DND-41 (cell line): Measurements from ENCODE around the gene TBC1D2B.
"Not testable (repeated sequence)": the region's sequence is repeated elsewhere in the genome, so short reads cannot be mapped to it uniquely, and the experiment has no call there.

Experiments used
- ATAC-seq: fragments of 200-7000 bp; cut with Tn5 transposase; 3 replicates; pipeline ENCODE4 v1.9.1; 2021; ENCODE audit warnings: low read depth; ENCODE audit not compliant: insufficient read depth
- DNase-seq: peaks from one replicate; pipeline ENCODE4 v3.0.0-alpha.2; 2020
- H2AFZ ChIP-seq: 2 replicates; pipeline ENCODE4 v1.6.0; 2012; ENCODE audit warnings: low read depth, low read length
- H3K27ac ChIP-seq: 2 replicates; pipeline ENCODE4 v1.5.1; 2012; ENCODE audit warnings: low read length, inconsistent platforms
- H3K27me3 ChIP-seq: fragments of 200-600 bp; sonication (generic); 2 replicates; pipeline ENCODE4 v1.6.0; 2012; ENCODE audit warnings: low read length, mild to moderate bottlenecking, inconsistent platforms; ENCODE audit not compliant: insufficient read depth, poor library complexity
- H3K36me3 ChIP-seq: 2 replicates; pipeline ENCODE4 v1.5.1; 2012; ENCODE audit warnings: low read length, inconsistent platforms; ENCODE audit not compliant: insufficient read depth
- H3K4me1 ChIP-seq: 2 replicates; pipeline ENCODE4 v1.5.1; 2012; ENCODE audit warnings: mild to moderate bottlenecking, low read length; ENCODE audit not compliant: insufficient read depth
- H3K4me2 ChIP-seq: 2 replicates; pipeline ENCODE4 v1.6.0; 2012; ENCODE audit warnings: mild to moderate bottlenecking, moderate library complexity, low read length, inconsistent platforms; ENCODE audit not compliant: insufficient read depth
- H3K4me3 ChIP-seq, 2 experiments: fragments of 200-600 bp in 1 of 2; shearing (Covaris generic) in 1 of 2; 2 replicates each; pipeline ENCODE4 v1.5.1; 2012 to 2016; ENCODE audit warnings: inconsistent platforms in 2 of 2, low read length in 2 of 2, mild to moderate bottlenecking in 2 of 2, low read depth in 1 of 2, moderate library complexity in 1 of 2
- H3K79me2 ChIP-seq: 2 replicates; pipeline ENCODE4 v1.6.0; 2012; ENCODE audit warnings: low read length, inconsistent platforms; ENCODE audit not compliant: insufficient read depth
- H3K9ac ChIP-seq: 2 replicates; pipeline ENCODE4 v1.6.0; 2012; ENCODE audit warnings: low read depth, mild to moderate bottlenecking, inconsistent platforms, low read length, moderate library complexity
- H3K9me3 ChIP-seq: 2 replicates; pipeline ENCODE4 v1.5.1; 2012; ENCODE audit warnings: low read length, moderate library complexity, mild to moderate bottlenecking, inconsistent platforms; ENCODE audit not compliant: insufficient read depth, severe bottlenecking
- H4K20me1 ChIP-seq: 2 replicates; pipeline ENCODE4 v1.6.0; 2012; ENCODE audit warnings: low read length; ENCODE audit not compliant: insufficient read depth
- TF ChIP-seq, protein P1 (sequence below): IDR thresholded peaks from 2 replicates; pipeline ENCODE4 v1.5.1; 2012; ENCODE audit warnings: borderline replicate concordance, low read length, moderate library complexity, mild to moderate bottlenecking; ENCODE audit not compliant: poor library complexity, severe bottlenecking; ENCODE audit errors: extremely low read depth

TBC1D2B gene

GRCh38 chr15:77996713-77997171 lies 80.8 kb downstream of the TBC1D2B start:
- H3K9me3 ChIP-seq, H3K27ac ChIP-seq, H3K4me1 ChIP-seq, H2AFZ ChIP-seq, DNase-seq, H3K4me3 ChIP-seq, H3K27me3 ChIP-seq, H3K4me2 ChIP-seq, H3K79me2 ChIP-seq, H4K20me1 ChIP-seq, ATAC-seq, H3K9ac ChIP-seq: not testable (repeated sequence)
- H3K36me3 ChIP-seq, result peaks cover 42% of the 10 kb centered on the region

DNA sequence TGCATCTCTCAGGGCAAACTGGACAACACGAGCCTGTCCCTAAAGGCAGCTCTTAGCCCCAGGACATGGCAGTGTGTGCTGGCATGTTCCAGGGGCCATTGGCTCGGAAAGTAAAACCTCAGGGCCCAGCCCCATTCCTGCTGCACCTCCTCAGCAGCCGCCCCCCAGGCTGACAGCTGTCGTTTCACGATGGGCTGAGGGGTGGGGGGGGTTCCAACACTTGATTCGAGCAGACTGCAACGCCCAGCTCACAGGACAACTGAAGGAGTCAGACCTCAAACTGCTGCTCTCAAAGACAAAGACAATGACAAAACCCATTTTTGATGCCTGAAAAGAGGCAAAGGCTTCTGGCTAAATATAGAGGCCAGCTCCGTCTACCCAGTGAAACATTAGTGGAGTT lies 81.3 kb downstream of the TBC1D2B start:
- not testable (repeated sequence) for H3K9me3 ChIP-seq, H3K27me3 ChIP-seq, H3K27ac ChIP-seq, DNase-seq, H3K79me2 ChIP-seq, H3K9ac ChIP-seq, H3K4me1 ChIP-seq, H3K4me3 ChIP-seq, ATAC-seq, H2AFZ ChIP-seq, H4K20me1 ChIP-seq, H3K4me2 ChIP-seq
- H3K36me3 ChIP-seq, result peaks cover 37% of the 10 kb centered on the region

DNA sequence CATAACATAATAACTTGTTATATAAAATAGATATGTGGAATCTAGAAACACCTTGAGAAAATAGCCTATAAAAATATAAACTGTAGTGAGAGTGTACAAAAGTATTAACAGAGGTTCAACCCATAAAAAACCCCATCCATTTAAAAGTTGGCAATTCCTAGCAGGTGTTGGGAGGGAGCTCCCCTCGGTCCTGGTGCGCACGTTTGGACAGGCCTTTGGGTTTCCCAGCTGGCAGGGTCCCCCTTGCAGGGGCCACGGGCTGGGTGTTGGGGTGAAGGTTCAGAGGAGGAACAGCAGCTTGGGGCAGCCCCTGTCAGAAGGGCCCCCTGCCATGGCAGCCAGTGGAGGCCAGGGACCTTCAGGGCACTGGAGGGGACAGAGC lies 82.0 kb downstream of the TBC1D2B start:
- H3K4me1 ChIP-seq, ATAC-seq, H4K20me1 ChIP-seq, H3K27ac ChIP-seq, H3K27me3 ChIP-seq, DNase-seq, H3K9me3 ChIP-seq, H3K4me3 ChIP-seq, H3K79me2 ChIP-seq, H3K4me2 ChIP-seq, H2AFZ ChIP-seq, H3K9ac ChIP-seq: not testable (repeated sequence)
- peaks cover 30% of the 10 kb centered on the region for H3K36me3 ChIP-seq

DNA sequence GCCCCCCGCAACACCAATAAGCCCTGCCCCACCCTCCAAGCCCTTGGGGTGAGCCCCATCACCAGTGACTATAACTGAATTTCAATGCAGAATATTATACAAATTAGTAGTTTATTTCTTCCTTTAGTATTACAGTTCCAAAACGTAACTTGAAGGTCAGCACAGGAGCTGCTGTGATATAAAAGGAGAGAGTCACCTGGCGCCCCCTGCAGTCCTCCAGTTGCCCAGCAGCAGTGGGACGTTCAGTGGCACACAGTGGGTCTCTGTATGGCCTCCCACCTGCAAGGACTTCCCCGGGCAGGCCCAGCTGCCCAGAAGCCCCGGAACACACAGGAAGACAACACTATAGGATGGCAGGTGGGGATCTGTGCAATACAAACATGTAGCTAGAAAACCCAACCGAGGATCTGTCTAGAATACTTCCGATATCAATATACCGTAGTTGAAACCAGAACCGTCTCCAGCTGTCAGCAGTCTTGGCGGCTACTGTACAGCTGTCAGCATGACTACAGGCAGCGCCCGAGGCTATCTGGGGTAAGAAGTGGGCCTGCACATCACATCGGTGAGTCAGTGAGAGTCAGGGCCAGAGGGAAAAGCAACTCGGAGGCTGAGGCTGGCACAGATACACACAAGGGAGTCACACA lies 82.5 kb downstream of the TBC1D2B start:
- not testable (repeated sequence) for ATAC-seq

GRCh38 chr15:77993970-77994693 lies 83.4 kb downstream of the TBC1D2B start:
- H4K20me1 ChIP-seq, H3K9ac ChIP-seq, H3K4me3 ChIP-seq, H2AFZ ChIP-seq, H3K27me3 ChIP-seq, H3K9me3 ChIP-seq, ATAC-seq, H3K79me2 ChIP-seq, H3K27ac ChIP-seq, H3K4me2 ChIP-seq: not testable (repeated sequence)
- peak; percentile 28 for DNase-seq
- Histone ChIP-seq H3K36me3 (peaks cover 18% of the 10 kb centered on the region), H3K4me1 (peaks cover 17% of the 10 kb centered on the region)

More for the DNA sequence above, 82.5 kb downstream of the TBC1D2B start:
- not testable (repeated sequence) for H3K9ac ChIP-seq, H3K4me3 ChIP-seq, H3K27me3 ChIP-seq, H3K9me3 ChIP-seq, H4K20me1 ChIP-seq, DNase-seq, H3K4me2 ChIP-seq, H2AFZ ChIP-seq, H3K79me2 ChIP-seq, H3K27ac ChIP-seq
- TF ChIP-seq, protein P1, sequence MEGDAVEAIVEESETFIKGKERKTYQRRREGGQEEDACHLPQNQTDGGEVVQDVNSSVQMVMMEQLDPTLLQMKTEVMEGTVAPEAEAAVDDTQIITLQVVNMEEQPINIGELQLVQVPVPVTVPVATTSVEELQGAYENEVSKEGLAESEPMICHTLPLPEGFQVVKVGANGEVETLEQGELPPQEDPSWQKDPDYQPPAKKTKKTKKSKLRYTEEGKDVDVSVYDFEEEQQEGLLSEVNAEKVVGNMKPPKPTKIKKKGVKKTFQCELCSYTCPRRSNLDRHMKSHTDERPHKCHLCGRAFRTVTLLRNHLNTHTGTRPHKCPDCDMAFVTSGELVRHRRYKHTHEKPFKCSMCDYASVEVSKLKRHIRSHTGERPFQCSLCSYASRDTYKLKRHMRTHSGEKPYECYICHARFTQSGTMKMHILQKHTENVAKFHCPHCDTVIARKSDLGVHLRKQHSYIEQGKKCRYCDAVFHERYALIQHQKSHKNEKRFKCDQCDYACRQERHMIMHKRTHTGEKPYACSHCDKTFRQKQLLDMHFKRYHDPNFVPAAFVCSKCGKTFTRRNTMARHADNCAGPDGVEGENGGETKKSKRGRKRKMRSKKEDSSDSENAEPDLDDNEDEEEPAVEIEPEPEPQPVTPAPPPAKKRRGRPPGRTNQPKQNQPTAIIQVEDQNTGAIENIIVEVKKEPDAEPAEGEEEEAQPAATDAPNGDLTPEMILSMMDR, result peak; percentile 30
- H3K4me1 ChIP-seq, result peaks cover 12% of the 10 kb centered on the region
- H3K36me3 ChIP-seq, result peaks cover 25% of the 10 kb centered on the region
